Endometrial microvascular endothelial cells (primary cell): Measurements from ENCODE around the gene HIF1AN. TPM values are rescaled to one million over a fixed set of nuclear protein-coding genes. Genes with fewer than 3 reads are reported as not detected.

Experiments used
- in situ Hi-C: cut with HindIII; loops from 2 replicates; pipeline ENCODE4 v1.10.0; 2017; ENCODE audit warnings: low sequenced_read_pairs, low pct_unique_long_range_greater_than_20kb; ENCODE audit errors: inconsistent ontology term
- total RNA-seq: library from RNA; depleted of rRNA; stranded (reverse); fragments of >200 nt; gene quantifications from one replicate; pipeline ENCODE4 v1.2.3, GENCODE V29; 2015; ENCODE audit errors: inconsistent ontology term

Gene HIF1AN
- total RNA-seq, result 5.4 TPM

- in situ Hi-C loops, result no loop called here
Observed at GRCh38 chr10:100535715-100536353, at the start of gene HIF1AN. Gene HIF1AN, plus strand, starts transcription at chr10:100535943. Its CDS starts 16 bp downstream, at chr10:100535959.

- in situ Hi-C loops, result no loop called here
Observed at GRCh38 chr10:100487529-100487928, 48.2 kb upstream of the HIF1AN start.

- in situ Hi-C loops, result no loop called here
Observed at GRCh38 chr10:100489396-100489795, 46.3 kb upstream of the HIF1AN start.

GRCh38 chr10:100490531-100490930 is 45.2 kb upstream of the HIF1AN start:
- in situ Hi-C loops, result no loop called here

GRCh38 chr10:100496567-100496966 is 39.2 kb upstream of the HIF1AN start:
- in situ Hi-C loops, result no loop called here

GRCh38 chr10:100498059-100498458 is 37.7 kb upstream of the HIF1AN start:
- in situ Hi-C loops, result no loop called here

- in situ Hi-C loops, result no loop called here
Observed at GRCh38 chr10:100501423-100501822, 34.3 kb upstream of the HIF1AN start.

- in situ Hi-C loops, result no loop called here
Observed at GRCh38 chr10:100502926-100503494, 32.7 kb upstream of the HIF1AN start.

- in situ Hi-C loops, result no loop called here
Observed at GRCh38 chr10:100504096-100504495, 31.6 kb upstream of the HIF1AN start.

GRCh38 chr10:100505164-100505563 is 30.6 kb upstream of the HIF1AN start:
- in situ Hi-C loops, result no loop called here

GRCh38 chr10:100506596-100507356 is 29.0 kb upstream of the HIF1AN start:
- in situ Hi-C loops, result no loop called here

- in situ Hi-C loops, result no loop called here
Observed at GRCh38 chr10:100507357-100507732, 28.4 kb upstream of the HIF1AN start.

GRCh38 chr10:100508266-100508665 is 27.5 kb upstream of the HIF1AN start:
- in situ Hi-C loops, result no loop called here

- in situ Hi-C loops, result no loop called here
Observed at GRCh38 chr10:100508691-100509150, 27.0 kb upstream of the HIF1AN start.

- in situ Hi-C loops, result no loop called here
Observed at GRCh38 chr10:100509241-100509840, 26.4 kb upstream of the HIF1AN start.

- in situ Hi-C loops, result no loop called here
Observed at GRCh38 chr10:100510533-100511308, 25.0 kb upstream of the HIF1AN start.

- in situ Hi-C loops, result no loop called here
Observed at GRCh38 chr10:100515612-100516011, 20.1 kb upstream of the HIF1AN start.

- in situ Hi-C loops, result no loop called here
Observed at GRCh38 chr10:100516847-100517246, 18.9 kb upstream of the HIF1AN start.

- in situ Hi-C loops, result no loop called here
Observed at GRCh38 chr10:100518761-100519241, 16.9 kb upstream of the HIF1AN start.
